HG03571 (cell line): ENCODE results near the gene SUSD5.
"Not testable (repeated sequence)": the region's sequence is repeated elsewhere in the genome, so short reads cannot be mapped to it uniquely, and the experiment has no call there.

Experiments used
- ATAC-seq: cut with Tn5 transposase; IDR thresholded peaks from one replicate; pipeline ENCODE4 v1.9.1; 2021; ENCODE audit not compliant: unreplicated experiment

Gene SUSD5

DNA sequence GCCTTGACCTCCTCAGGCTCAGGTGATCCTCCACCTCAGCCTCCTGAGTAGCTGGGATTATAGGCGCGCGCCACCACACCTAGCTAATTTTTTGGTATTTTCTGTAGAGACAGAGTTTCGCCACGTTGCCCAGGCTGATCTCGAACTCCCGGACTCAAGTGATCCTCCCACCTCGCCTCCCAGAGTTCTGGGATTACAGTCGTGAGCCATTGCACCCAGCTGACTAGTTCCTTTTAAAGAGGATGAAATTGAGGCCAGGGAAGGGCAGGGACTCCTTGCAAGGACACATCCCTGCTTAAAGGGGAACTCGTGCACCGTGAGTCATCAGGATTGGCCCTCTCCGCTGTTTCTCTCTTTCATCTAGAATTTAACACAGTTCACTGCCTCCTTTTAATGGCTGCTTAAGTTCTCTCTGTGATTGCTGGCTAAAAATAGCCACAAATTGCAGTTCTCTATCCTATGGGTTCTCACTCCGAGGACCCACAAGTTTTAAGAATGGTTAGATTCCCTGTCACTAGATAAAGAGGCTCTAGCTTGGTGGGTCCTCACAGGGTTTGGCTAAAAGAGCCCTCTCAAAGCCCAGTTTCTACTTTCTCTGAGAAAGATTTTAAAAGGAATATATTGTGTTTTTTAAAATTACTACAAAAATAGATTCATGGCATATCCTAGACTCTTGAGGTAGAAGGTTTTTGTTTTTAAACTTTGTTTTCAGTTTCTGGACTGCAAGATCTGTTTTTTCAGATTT is 103.4 kb downstream of the SUSD5 start:
- ATAC-seq = no peak

- ATAC-seq = no peak
Observed at GRCh38 chr3:33114622-33115023, 104.0 kb downstream of the SUSD5 start.

- peak; percentile 84 for ATAC-seq
Observed at GRCh38 chr3:33113772-33114621, 104.6 kb downstream of the SUSD5 start, which contains the start of gene CRTAP. Gene CRTAP, plus strand, starts transcription at chr3:33114014. Its CDS starts 64 bp downstream, at chr3:33114078.

DNA sequence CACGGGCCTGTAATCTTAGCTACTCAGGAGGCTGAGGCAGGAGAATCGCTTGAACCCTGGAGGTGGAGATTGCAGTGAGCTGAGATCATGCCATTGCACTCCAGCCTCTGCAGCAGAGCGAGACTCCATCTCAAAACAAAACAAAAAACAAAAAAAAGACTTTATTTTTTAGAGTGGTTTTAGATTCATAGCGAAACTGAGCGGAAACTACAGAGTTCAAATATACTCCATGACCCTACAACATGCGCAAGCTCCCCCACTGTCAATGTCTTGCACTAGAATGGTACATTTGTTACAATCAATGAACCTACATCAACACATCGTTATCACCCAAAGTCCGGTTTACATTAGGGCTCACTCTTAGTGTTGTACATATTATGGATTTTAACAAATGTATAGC is 107.0 kb downstream of the SUSD5 start:
- ATAC-seq = peak; percentile 39

GRCh38 chr3:33106854-33107253 is 111.8 kb downstream of the SUSD5 start:
- not testable (repeated sequence) for ATAC-seq

DNA sequence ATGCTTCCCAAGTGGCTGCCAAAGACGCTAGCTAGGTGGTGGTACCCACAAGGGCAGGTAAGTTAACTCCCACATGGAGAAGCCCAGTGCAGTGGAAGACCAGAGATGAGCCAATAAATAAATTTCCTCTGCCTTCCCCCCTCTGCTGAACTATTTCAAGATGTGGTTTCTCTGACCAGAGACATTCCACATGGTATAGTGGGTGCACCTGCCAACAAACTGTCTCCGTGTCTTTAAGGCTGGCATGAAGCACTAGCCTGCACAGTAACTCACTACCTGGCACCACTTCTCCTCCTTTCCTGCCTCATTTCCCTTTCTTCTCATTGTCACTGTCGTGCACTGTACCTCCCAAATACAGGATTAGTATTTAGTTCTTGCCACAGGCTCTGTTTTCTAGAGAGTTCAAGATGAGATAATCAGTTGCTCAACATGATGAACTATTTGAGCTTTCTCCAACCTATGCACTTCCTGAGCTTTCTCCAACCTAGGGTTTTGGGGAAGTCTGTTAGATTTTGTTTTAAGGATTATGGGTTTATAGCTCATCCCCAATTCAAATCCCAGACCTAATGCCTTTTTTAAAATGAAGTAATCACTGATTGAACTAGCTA is 113.2 kb downstream of the SUSD5 start:
- no peak for ATAC-seq

DNA sequence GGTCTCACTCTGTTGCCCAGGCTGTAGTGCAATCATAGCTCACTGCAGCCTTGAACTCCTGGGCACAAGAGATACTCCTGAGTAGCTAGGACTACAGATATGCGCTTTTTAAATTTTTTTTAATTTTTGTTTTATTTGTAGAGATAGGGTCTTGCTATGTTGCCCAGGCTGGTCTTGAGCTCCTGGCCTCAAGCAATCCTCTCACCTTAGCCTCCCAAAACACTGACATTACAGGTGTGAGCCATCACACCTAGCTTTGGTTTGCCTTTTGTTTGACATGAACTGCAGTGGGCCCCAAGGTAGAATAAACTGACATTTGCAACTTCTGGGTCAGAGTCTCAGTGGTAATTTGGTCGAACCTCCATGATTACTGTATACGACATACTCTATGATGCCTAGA is 113.8 kb downstream of the SUSD5 start:
- no peak for ATAC-seq

- no peak for ATAC-seq
Observed at GRCh38 chr3:33103480-33103879, 115.1 kb downstream of the SUSD5 start.

GRCh38 chr3:33103034-33103433 is 115.6 kb downstream of the SUSD5 start:
- no peak for ATAC-seq

GRCh38 chr3:33100229-33100628 is 118.4 kb downstream of the SUSD5 start:
- no peak for ATAC-seq
